HG02885 (cell line): ENCODE results near the gene KPNA2.
"Not testable (repeated sequence)": the region's sequence is repeated elsewhere in the genome, so short reads cannot be mapped to it uniquely, and the experiment has no call there.

Experiments
- ATAC-seq: cut with Tn5 transposase; IDR thresholded peaks from one replicate; pipeline ENCODE4 v1.9.1; 2021; ENCODE audit warnings: mild to moderate bottlenecking; ENCODE audit not compliant: unreplicated experiment, poor library complexity

The KPNA2 gene

DNA sequence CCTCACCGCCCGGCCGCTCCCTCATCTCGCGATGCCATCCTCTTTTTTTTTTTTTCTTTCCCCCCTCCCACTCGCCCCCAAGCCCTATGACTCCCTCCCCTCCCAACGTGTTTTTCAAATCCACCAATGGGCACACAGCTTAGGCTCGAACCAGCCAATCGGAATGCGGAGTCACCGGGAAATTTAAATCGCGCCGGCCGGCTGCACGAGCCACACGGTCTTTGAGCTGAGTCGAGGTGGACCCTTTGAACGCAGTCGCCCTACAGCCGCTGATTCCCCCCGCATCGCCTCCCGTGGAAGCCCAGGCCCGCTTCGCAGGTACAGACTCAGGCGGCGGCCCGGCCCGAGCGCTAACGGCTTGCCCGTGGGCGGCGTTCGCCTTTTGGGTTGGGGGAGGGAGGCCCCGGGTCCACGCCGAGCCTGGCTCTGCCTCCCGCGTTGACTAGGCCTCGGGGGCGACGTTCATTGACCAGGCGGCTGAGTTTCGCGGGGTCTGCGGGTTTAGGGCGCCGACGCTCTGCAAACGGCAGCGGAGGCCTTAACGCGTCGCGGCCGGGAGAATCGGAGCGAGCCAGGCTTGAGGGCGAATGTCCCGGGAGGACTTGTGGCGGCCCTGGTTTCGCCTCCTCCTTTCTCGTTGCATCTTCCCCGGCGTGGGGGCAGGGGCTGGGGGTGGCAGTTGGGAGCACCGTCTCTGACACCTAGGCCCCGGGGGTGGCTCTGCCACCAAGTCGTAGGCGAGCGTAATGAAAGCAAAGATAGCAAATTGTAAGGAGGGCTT, at the start of gene KPNA2:
KPNA2 (plus strand) TSS at position 213 of the 781 bp plus-strand sequence. CDS start 1,398 bp downstream, outside the sequence.
- peak; percentile 93 for ATAC-seq

DNA sequence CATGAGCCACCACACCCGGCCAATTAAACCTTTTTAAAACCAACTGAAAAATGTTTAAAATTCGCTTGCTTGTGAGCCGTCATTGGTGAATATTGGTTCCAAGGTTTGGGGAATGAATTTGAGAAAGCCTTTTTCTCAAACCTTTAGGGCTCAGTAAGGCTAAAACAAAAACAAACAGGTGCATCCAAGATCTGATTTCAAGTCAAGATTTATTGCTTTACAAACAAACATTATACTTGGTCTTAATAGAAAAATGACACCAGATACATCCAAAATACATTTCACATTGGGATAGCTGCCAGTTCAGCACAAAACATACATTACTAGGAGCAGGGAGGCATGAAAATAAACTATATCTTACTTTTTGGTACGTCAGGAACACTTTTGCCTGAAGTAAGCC, 44.6 kb upstream of the KPNA2 start:
- ATAC-seq: no peak

DNA sequence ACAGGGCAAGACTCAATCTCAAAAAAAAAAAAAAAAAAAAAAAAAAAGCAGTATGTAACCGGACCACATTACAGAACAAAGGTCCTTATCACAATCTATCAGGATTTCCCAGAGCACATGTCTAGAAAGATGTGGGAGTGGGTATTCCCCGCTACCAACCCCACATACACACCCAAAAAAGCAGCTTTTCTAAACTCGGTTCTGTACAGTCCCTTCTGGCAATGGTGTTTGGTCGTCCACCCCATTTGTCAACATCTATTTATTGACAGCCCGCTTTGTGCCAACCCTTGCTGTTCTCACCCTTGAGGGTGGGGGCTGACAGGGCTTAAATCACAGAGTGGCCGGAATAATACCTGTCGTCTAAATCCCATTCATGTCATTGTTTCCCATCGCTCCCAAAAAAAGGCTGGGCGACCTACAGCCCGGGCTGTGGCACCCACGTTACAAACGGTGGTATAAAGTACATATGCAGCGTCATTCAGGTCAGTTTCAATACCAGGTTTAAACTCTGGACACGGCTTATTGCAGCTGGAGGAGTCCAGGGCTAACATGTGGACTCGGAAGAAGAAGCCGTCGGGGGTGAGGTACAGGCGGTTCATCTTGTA, 42.9 kb upstream of the KPNA2 start:
- no peak for ATAC-seq

DNA sequence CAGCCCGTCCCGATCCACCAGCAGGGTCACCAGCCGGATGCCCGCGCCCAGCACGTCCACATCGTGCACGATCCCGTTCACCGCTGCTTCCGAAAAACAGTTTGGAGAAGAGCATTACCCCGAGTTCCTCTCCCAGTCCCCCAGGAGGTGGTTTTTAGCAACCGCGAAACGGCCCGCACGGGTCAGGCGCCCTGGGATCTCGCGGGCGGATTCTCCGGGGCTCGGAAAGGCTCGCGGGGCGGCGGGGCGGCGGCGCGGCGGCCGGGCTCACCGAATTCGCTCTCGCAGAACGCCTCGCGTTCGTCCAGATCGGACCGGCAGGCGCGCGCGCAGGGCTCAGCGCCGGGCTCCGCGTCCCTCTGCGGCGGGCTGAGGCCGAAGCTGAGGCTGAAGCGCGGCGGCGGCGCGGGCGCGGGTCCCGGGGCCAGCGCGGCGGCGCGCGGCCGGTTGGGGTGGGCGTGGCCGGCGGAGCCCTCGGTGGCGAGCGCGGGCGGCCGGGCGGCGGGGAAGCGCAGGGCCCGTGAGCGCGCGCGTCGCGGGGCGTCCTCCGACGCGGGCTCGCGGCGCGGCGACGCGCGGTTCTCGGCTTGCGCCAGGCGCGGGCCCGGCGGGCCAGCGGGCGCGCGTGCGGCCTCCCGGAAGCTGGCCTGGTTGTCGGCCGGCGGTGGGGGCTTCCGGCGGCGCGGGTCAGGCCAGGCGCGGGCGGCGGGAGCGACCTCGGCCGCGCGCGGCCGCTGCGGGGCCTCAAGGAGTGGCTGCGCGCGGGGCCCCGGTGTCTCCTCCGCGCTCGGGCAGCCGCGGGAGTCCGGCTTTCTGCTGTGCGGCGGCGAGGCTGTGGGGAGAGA, 42.2 kb upstream of the KPNA2 start:
- ATAC-seq: peak; percentile 84

DNA sequence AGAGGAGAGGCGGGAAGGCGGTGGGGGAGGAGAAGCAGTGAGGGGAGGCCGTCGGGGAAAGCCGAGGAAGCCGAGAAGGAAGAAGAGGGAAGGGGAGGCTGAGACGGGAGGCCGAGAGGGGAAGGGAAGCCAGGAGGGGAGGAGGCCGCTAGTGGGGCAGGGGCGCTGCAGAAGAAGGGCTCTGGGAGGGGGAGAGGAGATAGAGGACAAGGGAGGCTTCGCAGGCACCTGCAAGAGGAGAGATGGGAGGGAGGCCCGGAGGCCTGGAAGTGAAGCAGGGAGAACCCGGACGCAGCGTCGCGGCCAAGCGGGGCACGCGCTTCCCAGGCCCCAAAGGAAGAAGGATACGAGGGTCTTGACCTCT, 41.6 kb upstream of the KPNA2 start:
- ATAC-seq: no peak

DNA sequence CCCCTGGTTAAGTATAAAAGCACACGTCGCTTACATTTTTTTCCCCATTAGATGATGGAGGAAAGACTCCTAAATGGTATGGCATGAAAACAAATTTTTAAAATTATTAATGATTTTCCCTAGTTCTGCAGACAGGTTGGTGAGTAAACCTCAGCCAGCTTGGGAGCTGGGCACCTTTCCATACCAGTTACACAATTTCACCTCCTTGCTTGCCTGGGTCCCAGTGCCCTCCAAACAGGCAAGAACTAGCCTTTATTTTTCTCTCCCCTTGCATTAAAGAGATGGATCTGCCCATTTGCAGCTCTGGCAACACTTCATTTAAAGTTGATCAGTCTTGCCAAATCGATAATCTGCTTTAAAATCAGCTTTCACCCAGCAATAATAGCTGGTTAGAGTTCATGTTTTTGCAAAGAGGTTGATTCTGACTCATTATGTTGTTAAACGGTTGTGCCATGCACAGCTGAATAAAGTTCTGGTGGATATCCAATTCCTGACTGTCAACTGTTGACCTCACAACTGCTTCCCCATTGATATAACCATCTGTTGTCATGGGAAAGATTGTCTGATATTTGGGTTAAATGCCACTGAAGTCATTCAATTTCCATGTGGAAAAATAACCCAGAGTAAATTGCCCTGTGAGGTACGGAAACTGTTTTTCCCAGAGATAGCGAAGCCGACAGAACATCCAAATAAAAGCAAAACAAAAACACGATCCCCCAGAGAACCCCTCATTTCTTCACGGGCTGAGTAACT, 40.5 kb upstream of the KPNA2 start:
- ATAC-seq: no peak

DNA sequence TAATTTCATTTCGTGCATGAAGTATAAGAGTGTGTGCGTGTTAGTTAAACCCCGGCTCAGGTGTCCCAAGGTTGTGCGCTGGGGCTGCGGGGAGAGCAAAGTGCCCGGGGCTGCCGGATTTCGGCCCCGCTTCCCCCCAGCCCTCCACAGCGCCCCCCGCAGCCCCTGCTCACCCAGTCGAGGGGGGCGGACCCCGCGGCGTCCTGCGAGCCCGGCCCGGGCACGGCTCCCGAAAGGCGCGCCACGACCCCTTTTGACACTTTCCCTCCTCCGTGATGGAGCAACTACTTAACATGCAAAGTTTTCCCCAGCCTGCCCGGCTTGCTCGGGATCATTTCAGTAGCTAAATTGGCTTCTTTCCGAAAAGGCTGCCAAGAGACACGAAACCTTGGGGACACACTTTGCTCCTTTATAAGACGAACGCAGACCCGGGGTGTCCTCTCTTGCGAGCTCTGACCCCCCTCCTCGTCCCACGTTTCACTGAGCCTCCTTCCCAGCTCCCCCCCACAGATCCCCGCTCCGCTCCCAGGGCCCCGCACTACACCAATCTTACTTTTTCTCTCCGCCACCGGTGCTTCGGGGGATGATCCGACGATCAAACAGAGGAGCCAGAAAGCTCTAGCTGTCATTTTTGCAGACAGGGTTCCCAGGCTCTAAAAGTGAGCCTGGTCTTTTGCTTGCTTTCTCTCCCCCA, 39.8 kb upstream of the KPNA2 start:
- no peak for ATAC-seq

DNA sequence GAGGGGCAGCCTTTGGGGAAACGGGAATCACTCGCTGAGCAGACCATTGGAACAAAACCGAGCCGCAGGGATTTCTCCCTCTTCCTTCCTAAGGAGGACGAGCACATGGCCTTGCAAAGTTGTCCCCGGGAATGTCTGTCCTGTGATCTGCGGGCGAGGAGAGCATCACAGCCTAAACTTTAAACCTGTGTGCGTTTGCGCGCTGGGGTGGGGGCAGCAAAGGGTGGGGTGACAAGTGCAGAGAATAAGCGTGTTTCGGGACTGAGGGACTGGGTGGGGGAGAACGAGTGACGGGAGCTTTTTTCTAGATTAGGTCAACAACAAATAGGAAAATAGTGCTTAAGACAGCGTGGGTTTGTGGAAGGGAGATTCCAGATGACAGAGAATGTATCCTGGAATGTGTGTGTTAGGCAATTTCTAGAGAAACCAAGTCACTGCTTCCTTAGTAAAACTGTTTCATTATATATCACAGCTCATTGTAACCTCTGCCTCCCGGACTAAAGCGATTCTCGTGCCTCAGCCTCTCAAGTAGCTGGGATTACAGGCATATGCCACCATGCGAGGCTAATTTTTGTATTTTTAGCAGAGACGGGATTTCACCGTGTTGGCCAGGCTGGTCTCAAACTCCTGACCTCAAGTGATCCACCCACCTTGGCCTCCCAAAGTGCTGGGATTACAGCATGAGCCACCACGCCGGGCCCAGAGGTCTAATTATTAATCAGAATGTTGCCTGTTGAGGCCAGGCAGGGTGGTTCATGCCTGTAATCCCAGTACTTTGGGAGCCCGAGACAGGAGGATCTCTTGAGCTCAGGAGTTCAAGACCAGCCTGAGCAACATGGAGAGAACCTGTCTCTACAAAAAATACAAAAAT, 39.0 kb upstream of the KPNA2 start, which contains the start of gene C17orf58:
C17orf58 (minus strand) TSS at position 169 of the 871 bp plus-strand sequence. CDS start 271 bp downstream, outside the sequence.
- not testable (repeated sequence) for ATAC-seq

DNA sequence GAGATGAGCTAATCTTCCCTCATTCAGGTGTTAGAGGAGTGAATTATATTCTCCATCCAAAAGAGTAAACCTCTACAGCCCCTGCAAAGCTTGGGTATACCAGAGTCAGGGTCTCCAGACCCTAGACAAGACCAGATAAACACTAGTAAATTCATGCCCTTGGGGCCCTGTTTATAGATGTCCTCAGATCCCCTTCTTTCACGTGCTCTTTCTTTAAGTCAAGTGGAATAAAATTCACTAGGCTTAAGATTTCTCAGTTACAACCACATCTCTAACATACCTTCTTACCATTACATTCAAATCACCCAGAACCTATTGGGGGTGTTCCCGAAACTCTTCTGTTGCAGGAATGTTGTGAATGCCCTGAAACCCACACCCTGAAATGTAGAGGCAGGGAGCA, 37.1 kb upstream of the KPNA2 start:
- no peak for ATAC-seq

DNA sequence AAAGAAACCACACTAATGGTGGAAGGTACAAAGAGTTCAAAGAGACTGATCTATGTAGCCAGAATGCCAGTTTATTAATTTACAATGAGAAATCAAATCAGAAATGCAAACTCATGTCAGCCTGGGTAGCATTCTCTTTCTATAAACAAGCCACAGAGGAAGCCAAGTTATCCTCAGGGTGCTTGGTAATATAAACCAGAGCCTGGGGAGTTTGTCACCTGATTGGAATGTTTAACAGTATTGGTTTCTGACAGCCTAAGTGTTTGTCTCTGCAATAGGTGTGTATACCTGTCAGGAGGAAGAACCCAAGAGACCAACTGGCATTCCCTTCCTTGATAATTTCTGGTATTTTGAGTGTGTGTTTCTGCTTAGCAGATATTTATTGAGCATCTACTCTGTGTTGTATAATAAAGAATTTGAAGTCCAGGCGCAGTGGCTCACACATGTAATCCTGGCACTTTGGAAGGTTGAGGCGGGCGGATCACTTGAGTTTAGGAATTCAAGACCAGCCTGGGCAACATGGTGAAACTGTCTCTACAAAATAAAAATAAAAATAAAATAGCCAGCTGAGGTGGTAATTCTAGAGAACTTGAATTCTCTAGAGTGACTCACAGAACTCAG, 36.1 kb upstream of the KPNA2 start:
- no peak for ATAC-seq

DNA sequence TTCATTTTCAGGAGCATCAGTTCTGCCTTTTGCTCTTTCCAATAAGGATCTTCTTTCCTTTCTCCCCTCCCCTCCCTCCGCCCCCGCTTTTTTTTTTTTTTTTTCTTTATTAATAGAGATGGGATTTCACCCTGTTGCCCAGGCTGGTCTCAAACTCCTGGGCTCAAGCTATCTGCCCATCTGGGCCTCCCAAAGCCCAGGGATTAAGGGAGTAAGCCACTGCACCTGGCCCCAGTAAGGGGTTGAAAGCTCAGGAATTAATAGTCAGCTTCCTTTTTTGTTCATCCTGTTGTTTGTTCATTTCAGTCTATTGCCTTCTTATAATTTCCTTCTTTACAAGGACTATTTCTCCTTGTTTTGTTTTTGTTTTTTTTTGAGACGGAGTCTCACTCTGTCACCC, 31.3 kb upstream of the KPNA2 start:
- ATAC-seq: no peak

DNA sequence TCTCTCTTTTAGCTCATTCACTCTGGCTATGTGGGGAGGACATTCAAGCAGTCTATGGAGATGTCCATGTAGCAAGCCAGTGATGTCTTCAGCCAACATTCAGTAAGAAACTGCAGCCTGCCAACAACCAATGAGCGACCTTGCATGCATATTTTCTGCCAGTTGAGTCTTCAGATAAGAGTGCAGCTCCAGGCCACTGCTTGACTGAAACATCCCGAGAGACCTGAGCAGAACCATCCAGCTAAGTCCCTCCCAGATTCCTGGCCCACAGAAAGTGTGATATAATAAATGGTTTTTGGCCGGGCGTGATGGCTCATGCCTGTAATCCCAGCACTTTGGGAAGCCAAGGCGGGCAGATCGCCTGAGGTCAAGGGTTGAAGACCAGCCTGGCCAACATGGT, 28.7 kb upstream of the KPNA2 start:
- no peak for ATAC-seq

DNA sequence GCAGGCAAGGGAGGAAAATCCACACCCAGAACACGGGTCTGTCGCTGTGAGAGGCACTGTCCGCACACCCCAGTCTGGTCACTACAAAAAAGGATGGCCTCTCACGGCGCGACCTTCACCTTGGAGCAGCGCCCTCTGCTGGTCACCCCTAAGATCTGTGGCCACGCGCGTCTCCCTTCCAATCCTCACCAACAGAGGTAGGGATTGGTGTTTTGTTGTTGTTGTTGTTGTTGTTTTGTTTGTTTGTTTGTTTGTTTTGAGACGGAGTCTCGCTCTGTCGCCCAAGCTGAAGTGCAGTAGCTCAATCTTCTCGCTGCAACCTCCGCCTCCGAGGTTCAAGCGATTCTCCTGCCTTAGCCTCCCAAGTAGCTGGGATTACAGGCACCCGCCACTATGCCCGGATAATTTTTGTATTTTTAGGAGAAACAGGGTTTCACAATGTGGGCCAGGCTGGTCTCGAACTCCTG, 24.3 kb upstream of the KPNA2 start:
- ATAC-seq: peak; percentile 57

DNA sequence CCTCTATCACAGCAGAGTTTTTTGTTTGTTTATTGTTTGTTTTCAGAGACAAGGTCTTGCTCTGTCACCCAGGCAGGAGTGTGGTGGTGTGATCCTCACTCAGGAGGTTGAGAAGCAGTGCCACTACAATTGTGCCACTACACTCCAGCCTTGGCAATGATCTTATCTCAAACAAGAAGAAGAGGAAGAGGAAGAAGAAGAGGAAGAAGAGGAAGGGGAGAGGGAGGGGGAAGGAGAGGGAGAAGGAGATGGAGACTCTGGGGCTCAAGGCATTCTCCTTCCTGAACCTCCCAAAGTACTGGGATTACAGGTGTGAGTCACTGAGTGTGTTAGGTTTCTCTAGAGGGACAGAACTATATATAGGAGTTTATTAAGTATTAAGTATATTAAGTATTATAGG, 22.1 kb upstream of the KPNA2 start:
- ATAC-seq: no peak

DNA sequence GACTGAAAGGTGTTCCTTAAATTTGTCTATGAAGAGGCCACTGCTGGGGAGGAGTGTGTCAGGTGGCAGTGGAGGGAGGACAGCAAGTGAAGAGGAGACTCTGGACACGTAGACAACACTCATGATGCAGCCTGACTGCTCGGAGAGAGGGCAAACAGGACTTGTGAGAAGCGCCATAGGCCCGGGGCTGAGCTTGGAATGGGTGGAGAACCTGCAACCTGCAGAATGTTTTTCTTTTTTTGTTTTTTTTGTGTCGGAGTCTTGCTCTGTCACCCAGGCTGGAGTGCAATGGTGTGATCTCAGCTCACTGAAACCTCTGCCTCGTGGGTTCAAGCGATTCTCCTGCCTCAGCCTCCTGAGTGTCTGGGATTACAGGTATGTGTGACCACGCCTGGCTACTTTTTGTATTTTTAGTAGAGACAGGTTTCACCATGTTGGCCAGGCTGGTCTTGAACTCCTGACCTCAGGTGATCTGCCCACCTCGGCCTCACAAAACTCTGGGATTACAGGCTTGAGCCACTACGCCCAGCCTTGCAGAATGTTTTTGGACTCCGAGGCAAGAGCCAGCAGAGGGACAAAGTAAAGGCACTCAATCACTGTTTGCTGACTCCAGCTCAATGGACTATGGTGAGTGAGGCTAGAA, 20.3 kb upstream of the KPNA2 start:
- no peak for ATAC-seq

DNA sequence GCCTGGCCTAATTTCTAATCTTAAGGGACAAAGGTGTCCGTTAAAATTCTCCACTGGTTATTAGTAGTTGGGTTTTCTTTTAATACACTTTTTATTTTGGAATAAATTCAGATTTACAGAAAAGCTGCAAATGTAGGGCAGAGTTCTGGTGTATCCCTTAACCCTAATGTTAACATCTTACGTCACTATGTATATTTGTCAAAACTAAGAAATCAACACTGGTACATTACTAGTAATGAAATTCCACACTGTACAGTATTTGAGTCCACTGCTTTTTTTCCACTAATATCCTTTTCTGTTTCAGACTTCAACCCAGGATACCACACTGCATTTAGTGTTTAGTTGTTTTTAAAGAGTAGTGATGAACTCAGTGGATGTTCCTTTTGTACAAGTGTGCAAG, 18.7 kb upstream of the KPNA2 start:
- ATAC-seq: no peak

DNA sequence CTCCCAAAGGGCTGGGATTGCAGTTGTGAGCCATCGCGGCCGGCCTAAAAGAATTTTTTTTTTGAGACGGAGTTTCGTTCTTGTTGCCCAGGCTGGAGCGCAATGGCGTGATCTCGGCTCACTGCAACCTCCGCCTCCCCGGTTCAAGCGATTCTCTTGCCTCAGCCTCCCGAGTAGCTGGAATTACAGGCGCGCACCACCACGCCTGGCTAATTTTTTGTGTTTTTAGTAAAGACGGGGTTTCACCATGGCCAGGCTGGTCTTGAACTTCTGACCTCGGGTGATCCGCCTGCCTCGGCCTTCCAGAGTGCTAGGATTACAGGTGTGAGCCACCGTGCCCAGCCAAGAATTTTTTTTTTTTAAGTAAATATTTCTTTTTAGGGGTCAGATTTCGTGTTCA, 17.0 kb upstream of the KPNA2 start:
- ATAC-seq: not testable (repeated sequence)

DNA sequence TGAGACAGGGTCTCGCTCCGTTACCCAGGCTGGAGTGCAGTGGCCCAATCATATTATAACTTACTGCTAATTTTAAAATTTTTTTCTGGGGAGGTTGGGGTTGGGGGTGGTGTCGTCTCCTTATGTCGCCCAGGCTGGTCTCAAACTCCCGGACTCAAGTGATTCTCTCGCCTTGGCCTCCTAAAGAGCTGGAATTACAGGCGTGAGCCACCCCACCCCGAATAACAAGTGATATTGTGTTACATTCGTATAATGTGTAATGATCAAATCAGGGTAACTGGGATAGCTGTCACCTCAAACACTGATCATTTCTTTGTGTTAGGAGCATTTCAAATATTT, 16.2 kb upstream of the KPNA2 start:
- no peak for ATAC-seq
